HepG2 (cell line): Measurements from ENCODE around the gene ZNF561. TPM values are rescaled to one million over a fixed set of nuclear protein-coding genes. Genes with fewer than 3 reads are reported as not detected.

Experiments
- AGO1 ChIP-seq: fragments of 200-400 bp; formaldehyde crosslinking; IDR thresholded peaks from 2 replicates; pipeline ENCODE4 v1.6.1; 2017; ENCODE audit warnings: mild to moderate bottlenecking, low read depth, low read length, moderate library complexity; ENCODE audit not compliant: poor library complexity, severe bottlenecking
- ATF7 ChIP-seq, 2 experiments: fragments of 450-650 bp in 1 of 2; sonication (generic) in 1 of 2; formaldehyde crosslinking in 1 of 2; IDR thresholded peaks; 2 replicates each; pipeline versions ENCODE4 v1.4.0 to v1.6.1; 2016 to 2020; ENCODE audit warnings: antibody characterized with exemption in 1 of 2, mild to moderate bottlenecking in 1 of 2, missing genetic modification reagents in 1 of 2
- CREM ChIP-seq, 2 experiments: sonication (generic) in 1 of 2; formaldehyde crosslinking in 1 of 2; IDR thresholded peaks; 2 replicates each; pipeline versions ENCODE4 v1.4.0 to v1.6.1; 2016 to 2020; ENCODE audit warnings: antibody characterized with exemption in 1 of 2, mild to moderate bottlenecking in 1 of 2, missing genetic modification reagents in 1 of 2
- GFI1 ChIP-seq: sonication (generic); formaldehyde crosslinking; IDR thresholded peaks from 2 replicates; pipeline ENCODE4 v1.5.0; 2020; ENCODE audit warnings: missing genetic modification reagents, mild to moderate bottlenecking, borderline replicate concordance
- HNF4A ChIP-seq: sonication (generic); formaldehyde crosslinking; IDR thresholded peaks from 2 replicates; pipeline ENCODE4 v1.4.0; 2020; ENCODE audit warnings: missing genetic modification reagents
- HOXA5 ChIP-seq: sonication (generic); formaldehyde crosslinking; IDR thresholded peaks from 2 replicates; pipeline ENCODE4 v1.4.0; 2020; ENCODE audit warnings: missing genetic modification reagents
- NFIB ChIP-seq: sonication (generic); formaldehyde crosslinking; IDR thresholded peaks from 2 replicates; pipeline ENCODE4 v1.9.0; 2021; ENCODE audit warnings: missing genetic modification reagents, mild to moderate bottlenecking, borderline replicate concordance
- NPAS2 ChIP-seq: sonication (generic); formaldehyde crosslinking; IDR thresholded peaks from 2 replicates; pipeline ENCODE4 v1.8.0; 2022; ENCODE audit warnings: mild to moderate bottlenecking, missing genetic modification reagents, borderline replicate concordance
- SMAD1 ChIP-seq: sonication (generic); formaldehyde crosslinking; IDR thresholded peaks from 2 replicates; pipeline ENCODE4 v1.4.0; 2020; ENCODE audit warnings: missing genetic modification reagents, low read depth, mild to moderate bottlenecking, borderline replicate concordance
- TCF12 ChIP-seq, 2 experiments: fragments of 450-650 bp in 1 of 2; sonication (generic) in 1 of 2; formaldehyde crosslinking in 1 of 2; IDR thresholded peaks; 2 replicates each; pipeline versions ENCODE4 v1.6.1 to v1.8.0; 2017 to 2022; ENCODE audit warnings: antibody characterized with exemption in 1 of 2, mild to moderate bottlenecking in 1 of 2, missing genetic modification reagents in 1 of 2, moderate library complexity in 1 of 2
- ZNF230 ChIP-seq: sonication (generic); formaldehyde crosslinking; IDR thresholded peaks from 2 replicates; pipeline ENCODE4 v1.4.0; 2020; ENCODE audit warnings: mild to moderate bottlenecking, missing genetic modification reagents
- ZNF251 ChIP-seq: sonication (generic); formaldehyde crosslinking; IDR thresholded peaks from 2 replicates; pipeline ENCODE4 v1.9.0; 2021; ENCODE audit warnings: mild to moderate bottlenecking, missing genetic modification reagents
- ZNF274 ChIP-seq: sonication (generic); formaldehyde crosslinking; IDR thresholded peaks from 2 replicates; pipeline ENCODE4 v1.5.1; 2020; ENCODE audit warnings: mild to moderate bottlenecking, missing genetic modification reagents
- ZNF589 ChIP-seq: sonication (generic); formaldehyde crosslinking; conservative IDR thresholded peaks from 2 replicates; pipeline ENCODE4 v1.8.0; 2022; ENCODE audit warnings: mild to moderate bottlenecking, moderate library complexity, missing genetic modification reagents
- ZNF83 ChIP-seq: sonication (generic); formaldehyde crosslinking; IDR thresholded peaks from 2 replicates; pipeline ENCODE4 v1.4.0; 2020; ENCODE audit warnings: missing genetic modification reagents, mild to moderate bottlenecking, borderline replicate concordance
- ZSCAN20 ChIP-seq: sonication (generic); formaldehyde crosslinking; IDR thresholded peaks from 2 replicates; pipeline ENCODE4 v1.4.0; 2020; ENCODE audit warnings: missing genetic modification reagents, mild to moderate bottlenecking, borderline replicate concordance
- polyA plus RNA-seq, 8 experiments: library from polyadenylated mRNA; depleted of rRNA in 3 of 8; stranded (reverse) in 7 of 8; unstranded in 1 of 8; fragments of >200 nt; fragmentation: Illumina TruSeq in 4 of 8; extraction: Trizol in 4 of 8; gene quantifications; 2 replicates each; pipeline versions ENCODE4 v1.2.1 to v1.2.3, GENCODE V29; 2011 to 2016; ENCODE audit warnings: low read depth in 4 of 8, missing spikeins in 1 of 8, mixed read lengths in 1 of 8; ENCODE audit not compliant: insufficient read depth in 1 of 8
- total RNA-seq, 5 experiments: library from RNA; depleted of rRNA; stranded (reverse); fragments of >200 nt; fragmentation: Illumina TruSeq; extraction: Trizol; gene quantifications; 2 replicates each; pipeline ENCODE4 v1.2.3, GENCODE V29; 2016; ENCODE audit warnings: low read depth in 1 of 5
- TF ChIP-seq, protein P1 (sequence below): IDR thresholded peaks from 2 replicates; pipeline ENCODE4 v1.6.1; 2012; ENCODE audit warnings: low read length, improper control_type of control experiment
- TF ChIP-seq, protein P2 (sequence below): sonication (generic); formaldehyde crosslinking; IDR thresholded peaks from 2 replicates; pipeline ENCODE4 v1.5.0; 2020; ENCODE audit warnings: mild to moderate bottlenecking, missing genetic modification reagents
- TF ChIP-seq, protein P3 (sequence below): sonication (generic); formaldehyde crosslinking; IDR thresholded peaks from 2 replicates; pipeline ENCODE4 v1.4.0; 2020; ENCODE audit warnings: missing genetic modification reagents

The ZNF561 gene
- total and polyA plus RNA-seq, 2 of the 13 experiments (the other 11 are each of a cell fraction or from before 2014, with no cell fraction given), result 19.8 to 35.1 TPM

DNA sequence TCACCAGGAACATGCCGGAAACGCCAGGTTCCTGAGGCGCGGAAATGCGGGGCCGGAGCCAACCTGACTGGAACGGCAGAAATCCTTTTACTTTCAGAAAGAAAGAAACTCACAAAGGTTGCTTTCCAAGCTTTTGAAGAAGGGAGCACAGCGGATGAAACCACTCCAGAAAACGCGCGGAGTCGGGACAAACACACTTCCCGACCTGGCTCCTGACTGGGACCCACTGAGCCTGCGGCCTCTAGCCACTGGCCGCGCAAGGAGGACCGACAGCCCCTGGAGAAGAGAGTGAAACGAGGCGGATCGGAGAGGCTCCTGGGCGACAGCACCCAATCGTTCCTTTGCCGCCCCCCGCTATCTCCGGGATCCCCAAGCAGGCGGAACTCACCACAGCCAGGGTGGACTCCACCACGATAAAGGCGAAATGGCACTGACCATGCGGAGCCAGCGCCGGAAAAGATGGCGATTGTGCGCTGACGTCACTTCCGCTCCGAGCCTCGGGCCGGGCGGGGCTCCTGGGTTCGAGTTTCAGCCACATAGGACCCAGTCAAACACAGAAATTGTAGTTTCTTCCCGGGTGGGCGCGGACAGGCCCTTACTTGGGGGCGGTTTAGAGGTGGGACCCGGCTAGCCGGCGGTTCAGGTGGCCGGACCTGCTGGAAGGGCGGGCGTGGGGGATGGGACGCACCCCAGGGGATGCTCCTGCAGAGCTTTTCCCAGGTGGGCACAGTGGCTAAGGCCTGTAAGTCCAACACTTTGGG lies 36.8 kb downstream of the ZNF561 start, which contains the start of gene ZNF121 (continued):
- TF ChIP-seq, protein P1, sequence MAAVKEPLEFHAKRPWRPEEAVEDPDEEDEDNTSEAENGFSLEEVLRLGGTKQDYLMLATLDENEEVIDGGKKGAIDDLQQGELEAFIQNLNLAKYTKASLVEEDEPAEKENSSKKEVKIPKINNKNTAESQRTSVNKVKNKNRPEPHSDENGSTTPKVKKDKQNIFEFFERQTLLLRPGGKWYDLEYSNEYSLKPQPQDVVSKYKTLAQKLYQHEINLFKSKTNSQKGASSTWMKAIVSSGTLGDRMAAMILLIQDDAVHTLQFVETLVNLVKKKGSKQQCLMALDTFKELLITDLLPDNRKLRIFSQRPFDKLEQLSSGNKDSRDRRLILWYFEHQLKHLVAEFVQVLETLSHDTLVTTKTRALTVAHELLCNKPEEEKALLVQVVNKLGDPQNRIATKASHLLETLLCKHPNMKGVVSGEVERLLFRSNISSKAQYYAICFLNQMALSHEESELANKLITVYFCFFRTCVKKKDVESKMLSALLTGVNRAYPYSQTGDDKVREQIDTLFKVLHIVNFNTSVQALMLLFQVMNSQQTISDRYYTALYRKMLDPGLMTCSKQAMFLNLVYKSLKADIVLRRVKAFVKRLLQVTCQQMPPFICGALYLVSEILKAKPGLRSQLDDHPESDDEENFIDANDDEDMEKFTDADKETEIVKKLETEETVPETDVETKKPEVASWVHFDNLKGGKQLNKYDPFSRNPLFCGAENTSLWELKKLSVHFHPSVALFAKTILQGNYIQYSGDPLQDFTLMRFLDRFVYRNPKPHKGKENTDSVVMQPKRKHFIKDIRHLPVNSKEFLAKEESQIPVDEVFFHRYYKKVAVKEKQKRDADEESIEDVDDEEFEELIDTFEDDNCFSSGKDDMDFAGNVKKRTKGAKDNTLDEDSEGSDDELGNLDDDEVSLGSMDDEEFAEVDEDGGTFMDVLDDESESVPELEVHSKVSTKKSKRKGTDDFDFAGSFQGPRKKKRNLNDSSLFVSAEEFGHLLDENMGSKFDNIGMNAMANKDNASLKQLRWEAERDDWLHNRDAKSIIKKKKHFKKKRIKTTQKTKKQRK, result no peak
- TF ChIP-seq ZNF589, result no peak
- TF ChIP-seq CREM (IDR thresholded peaks at IDR 0.05), result peak; percentile 96
- peak; percentile 26; the same call in 1 of the 2 replicates for TF ChIP-seq CREM (CRISPR knock-in tag; IDR thresholded peaks at IDR 0.05)
- peak; percentile 62 for TF ChIP-seq AGO1
- TF ChIP-seq HOXA5 (CRISPR knock-in tag), result peak; percentile 76
- TF ChIP-seq SMAD1 (CRISPR knock-in tag), result 0 out of 2 replicates have a peak, but pooled peaks have one; percentile 23
- TF ChIP-seq, protein P2, sequence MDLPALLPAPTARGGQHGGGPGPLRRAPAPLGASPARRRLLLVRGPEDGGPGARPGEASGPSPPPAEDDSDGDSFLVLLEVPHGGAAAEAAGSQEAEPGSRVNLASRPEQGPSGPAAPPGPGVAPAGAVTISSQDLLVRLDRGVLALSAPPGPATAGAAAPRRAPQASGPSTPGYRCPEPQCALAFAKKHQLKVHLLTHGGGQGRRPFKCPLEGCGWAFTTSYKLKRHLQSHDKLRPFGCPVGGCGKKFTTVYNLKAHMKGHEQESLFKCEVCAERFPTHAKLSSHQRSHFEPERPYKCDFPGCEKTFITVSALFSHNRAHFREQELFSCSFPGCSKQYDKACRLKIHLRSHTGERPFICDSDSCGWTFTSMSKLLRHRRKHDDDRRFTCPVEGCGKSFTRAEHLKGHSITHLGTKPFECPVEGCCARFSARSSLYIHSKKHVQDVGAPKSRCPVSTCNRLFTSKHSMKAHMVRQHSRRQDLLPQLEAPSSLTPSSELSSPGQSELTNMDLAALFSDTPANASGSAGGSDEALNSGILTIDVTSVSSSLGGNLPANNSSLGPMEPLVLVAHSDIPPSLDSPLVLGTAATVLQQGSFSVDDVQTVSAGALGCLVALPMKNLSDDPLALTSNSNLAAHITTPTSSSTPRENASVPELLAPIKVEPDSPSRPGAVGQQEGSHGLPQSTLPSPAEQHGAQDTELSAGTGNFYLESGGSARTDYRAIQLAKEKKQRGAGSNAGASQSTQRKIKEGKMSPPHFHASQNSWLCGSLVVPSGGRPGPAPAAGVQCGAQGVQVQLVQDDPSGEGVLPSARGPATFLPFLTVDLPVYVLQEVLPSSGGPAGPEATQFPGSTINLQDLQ (CRISPR knock-in tag), result no peak
- no peak for TF ChIP-seq ZNF83
- TF ChIP-seq GFI1 (CRISPR knock-in tag), result no peak
- no peak for TF ChIP-seq NPAS2 (CRISPR knock-in tag)
- TF ChIP-seq NFIB (CRISPR knock-in tag), result no peak
- 0 out of 2 replicates have a peak, but pooled peaks have one; percentile 13 for TF ChIP-seq HNF4A
- 0 out of 2 replicates have a peak, but pooled peaks have one; percentile 84 for TF ChIP-seq ZSCAN20 (CRISPR knock-in tag)
- TF ChIP-seq TCF12 (IDR thresholded peaks at IDR 0.05), result no peak
- no peak for TF ChIP-seq TCF12 (CRISPR knock-in tag; IDR thresholded peaks at IDR 0.05)
- no peak for TF ChIP-seq ZNF251 (CRISPR knock-in tag)
- TF ChIP-seq ATF7 (IDR thresholded peaks at IDR 0.05), result peak; percentile 89
- TF ChIP-seq ATF7 (CRISPR knock-in tag; IDR thresholded peaks at IDR 0.05), result peak; percentile 93
- TF ChIP-seq ZNF274 (CRISPR knock-in tag), result no peak; the same call in none of the 2 replicates
- TF ChIP-seq, protein P3, sequence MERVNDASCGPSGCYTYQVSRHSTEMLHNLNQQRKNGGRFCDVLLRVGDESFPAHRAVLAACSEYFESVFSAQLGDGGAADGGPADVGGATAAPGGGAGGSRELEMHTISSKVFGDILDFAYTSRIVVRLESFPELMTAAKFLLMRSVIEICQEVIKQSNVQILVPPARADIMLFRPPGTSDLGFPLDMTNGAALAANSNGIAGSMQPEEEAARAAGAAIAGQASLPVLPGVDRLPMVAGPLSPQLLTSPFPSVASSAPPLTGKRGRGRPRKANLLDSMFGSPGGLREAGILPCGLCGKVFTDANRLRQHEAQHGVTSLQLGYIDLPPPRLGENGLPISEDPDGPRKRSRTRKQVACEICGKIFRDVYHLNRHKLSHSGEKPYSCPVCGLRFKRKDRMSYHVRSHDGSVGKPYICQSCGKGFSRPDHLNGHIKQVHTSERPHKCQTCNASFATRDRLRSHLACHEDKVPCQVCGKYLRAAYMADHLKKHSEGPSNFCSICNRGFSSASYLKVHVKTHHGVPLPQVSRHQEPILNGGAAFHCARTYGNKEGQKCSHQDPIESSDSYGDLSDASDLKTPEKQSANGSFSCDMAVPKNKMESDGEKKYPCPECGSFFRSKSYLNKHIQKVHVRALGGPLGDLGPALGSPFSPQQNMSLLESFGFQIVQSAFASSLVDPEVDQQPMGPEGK (CRISPR knock-in tag), result peak; percentile 71; the same call in 1 of the 2 replicates
- 0 out of 2 replicates have a peak, but pooled peaks have one; percentile 32 for TF ChIP-seq ZNF230 (CRISPR knock-in tag)
